ENCODE data around the gene SV2C.

DNA sequence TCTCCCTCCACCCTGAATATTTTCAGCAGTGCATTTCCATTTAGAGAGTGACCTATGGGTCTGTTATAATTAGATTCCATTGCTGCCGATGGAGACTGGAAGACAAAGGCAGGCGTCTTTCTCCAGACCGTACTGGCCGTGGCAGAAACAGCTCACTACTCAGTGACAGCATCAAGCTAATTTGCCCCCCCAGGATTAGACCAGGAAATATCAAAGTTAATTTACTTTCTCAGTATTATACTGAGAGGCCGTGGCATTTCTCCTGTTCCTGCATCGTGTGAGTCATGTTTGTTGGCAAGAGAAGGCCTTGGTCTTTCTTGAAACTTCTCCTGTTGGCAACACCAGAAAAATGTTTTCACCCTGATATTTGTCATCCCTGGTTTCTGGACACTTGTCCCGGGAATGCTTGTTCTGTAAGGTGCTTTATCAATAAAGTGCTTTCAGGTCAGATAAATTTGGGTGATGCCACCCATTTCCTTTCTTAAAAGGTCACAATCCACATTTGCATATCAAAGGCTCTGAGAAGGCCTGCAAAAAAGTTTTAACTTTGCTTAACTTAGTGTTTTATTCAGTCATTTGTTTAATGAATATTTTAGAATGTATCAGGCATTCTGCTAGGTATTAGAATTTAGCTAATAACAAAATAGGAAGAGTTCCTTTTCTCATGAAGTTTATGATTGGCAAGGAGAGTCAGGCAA, 28.4 kb downstream of the SV2C start:
- TF ChIP-seq BHLHE40 (IDR thresholded peaks at IDR 0.05; ENCODE audit: borderline replicate concordance), result no peak
- TF ChIP-seq ZNF384 (IDR thresholded peaks at IDR 0.05), result no peak

Data from HEK293T (cell line).